Kidney capillary endothelial cell (primary cell): ENCODE measurements around the gene SPA17.

Source experiments
- DNase-seq: peaks from one replicate; pipeline ENCODE4 v3.0.0-alpha.2; 2018; ENCODE audit warnings: low spot score

Gene SPA17

DNA sequence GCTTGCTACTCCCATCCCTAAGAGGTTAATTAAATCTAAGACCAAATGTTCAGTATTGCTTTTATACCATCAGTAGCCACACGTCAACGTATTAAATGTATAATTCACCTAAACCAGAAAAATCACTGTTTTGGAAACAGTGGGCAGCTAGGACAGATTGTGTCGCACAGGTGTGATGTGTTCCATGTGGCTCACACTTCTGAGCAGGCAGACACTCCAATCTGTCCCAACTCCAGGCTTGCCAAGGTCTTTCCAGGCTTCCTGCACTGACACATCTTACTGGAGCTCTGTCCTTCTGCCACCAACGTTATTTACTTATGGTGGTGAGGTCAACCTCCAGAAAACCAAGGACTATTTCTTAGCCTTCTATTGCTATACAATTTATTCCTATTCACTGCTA lies 11.6 kb upstream of the SPA17 start:
- DNase-seq = no peak

DNA sequence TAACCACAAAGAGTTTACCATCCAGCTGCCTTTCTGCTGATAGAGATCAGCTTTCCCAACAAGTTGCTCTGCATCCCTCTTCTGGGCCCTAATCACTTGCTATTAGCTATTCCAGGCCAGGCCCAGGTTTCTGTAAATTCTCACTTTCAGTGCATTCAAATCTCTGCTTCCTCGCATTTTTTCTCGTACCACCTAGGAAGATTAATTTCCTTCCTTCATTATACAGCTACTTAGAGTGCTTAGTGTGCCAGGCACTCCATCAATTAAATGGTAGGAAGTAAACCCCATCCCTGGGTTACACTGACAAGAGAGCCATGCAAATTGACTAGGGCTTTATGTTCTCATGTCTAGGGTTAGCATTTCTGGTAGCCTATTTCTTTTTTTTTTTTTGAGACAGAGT lies 9.8 kb upstream of the SPA17 start:
- DNase-seq = no peak

DNA sequence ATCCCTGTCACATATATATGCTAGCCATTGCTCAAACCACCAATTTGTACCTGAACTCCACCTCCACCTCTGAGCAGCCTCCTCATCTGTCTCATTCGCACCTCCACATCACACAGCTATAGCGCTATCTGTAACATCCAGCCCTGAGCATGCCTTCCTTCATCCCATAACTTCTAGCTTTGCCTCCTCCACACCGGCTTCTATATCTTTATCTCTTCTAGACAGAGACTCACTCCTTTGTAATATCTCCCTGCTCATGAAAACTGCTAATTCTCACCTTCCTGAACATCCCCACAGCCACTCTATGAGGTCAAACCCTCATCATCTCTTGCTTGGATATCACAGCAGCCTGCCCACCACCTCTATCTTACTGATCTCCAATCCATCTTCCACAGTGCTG lies 6.1 kb upstream of the SPA17 start:
- DNase-seq = no peak

DNA sequence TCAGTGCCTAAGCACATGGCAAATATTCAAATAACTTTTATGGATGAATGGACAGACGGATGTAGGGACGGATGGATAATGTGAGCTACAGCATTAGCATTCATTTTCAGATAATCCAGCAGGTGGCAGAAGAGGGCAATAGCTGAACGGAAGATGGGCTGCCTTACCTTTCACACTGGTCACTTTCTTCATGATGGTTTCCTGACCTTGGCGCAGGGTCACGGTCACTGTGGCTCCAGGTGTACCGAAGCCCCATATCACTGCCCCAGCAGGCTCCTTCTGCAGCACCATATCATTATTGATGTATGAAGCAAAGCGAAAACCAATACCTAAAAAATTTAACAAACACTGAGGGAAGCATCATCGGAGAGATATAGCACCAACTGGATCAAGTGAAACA lies 4.5 kb upstream of the SPA17 start:
- peak; percentile 67 for DNase-seq

DNA sequence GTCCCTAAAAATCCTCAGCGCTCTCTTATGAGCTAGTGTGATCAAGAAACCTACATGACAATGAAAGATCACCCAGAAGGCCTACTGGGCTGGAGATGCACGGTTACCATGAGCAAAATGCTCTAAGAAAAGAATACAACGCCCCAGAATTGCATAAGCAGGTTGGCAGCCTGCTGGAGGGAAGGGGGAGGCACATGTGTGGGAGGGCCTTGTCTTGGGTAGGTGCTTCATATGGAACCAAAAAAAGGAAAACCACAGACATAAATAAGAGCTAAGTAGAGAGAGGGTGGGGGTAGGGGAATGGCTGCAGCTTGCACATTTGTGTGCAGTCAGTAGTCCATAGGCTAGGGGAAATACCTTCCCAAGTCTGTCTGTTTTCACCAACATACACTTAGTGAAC lies 3.0 kb upstream of the SPA17 start:
- no peak for DNase-seq

DNA sequence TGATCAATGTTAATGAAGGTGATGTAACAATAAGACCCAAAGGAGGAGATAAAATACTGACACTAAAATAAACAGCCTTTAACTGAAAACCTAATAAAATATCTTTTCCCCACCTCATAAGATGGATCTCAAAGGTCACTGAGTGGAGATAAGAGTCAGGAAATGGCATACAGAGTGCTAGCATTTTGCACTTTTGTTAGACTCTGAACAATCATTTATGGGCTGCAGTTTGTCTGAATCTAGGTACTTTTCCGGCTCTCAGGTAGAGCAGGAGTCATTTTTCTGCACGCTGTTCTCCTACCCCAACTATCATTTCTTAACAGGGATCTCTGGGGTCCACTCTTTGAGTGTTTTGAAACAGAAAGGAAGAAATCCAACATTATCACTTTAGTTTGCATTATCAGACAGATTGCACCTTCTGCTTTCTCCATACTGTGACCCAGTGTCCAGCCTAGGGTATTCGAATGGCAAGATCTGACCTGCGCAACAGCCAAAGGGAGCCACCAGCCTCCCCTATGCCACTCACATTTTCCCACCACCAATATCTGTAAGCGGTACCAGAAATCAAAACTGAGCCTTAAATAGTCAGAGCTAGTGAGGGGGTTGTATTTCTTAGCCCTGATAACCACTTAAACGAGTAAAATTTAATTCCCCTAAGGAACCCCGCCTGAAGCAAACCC lies 1.0 kb upstream of the SPA17 start:
- no peak for DNase-seq

DNA sequence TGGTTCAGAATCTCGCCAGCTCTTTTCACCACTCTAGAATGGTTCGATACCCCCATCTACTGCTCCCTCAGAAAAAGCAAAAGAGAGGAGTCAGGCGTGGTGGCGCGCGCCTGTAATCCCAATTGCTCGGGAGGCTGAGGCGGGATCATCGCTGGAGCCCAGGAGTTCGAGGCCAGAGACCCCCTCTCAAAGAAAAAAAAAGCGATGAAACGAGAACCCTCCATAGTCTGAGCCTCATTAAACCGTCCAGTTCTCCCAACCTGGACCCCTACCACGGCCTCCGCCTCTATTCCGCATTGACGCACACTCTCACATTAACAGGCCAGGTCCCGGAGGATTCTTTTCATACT lies 439 bp downstream of the SPA17 start:
- no peak for DNase-seq

DNA sequence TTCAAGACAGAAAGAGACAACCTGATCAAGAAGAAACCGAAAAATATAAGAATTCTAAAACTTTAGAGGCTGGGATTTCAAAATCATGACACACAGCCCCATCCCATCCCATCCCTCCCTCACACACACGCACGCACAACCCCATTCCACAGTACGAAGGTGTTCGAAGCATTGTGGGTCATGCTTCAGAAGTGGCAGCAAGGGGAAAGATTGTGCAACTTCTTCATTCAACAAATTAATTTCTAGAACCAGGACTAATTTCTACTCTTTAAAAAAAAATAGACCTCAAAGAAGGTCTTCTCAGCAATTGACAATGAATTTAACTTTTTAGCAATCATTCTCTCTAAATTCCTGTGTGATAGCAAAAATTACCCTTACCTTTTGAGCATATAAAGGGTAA lies 867 bp downstream of the SPA17 start:
- DNase-seq = no peak

DNA sequence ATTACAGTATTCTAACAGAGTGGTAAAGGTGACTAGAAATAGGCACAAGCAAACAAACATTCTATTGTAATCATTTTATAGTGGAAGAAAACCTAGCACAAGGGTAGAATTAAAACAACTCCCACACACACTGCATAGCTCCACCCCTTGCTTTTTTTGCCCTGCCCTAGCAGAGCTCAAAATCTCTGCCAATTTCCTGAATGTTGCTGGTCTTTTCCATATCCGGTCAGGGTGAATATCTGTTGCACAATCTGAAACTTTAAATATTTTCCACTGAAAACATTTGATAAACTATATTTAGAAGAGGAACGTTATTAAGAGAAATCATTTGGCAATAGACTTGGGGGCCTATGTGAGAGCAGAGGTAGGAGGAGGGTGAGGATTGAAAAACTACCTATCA lies 2.7 kb downstream of the SPA17 start:
- DNase-seq = no peak

DNA sequence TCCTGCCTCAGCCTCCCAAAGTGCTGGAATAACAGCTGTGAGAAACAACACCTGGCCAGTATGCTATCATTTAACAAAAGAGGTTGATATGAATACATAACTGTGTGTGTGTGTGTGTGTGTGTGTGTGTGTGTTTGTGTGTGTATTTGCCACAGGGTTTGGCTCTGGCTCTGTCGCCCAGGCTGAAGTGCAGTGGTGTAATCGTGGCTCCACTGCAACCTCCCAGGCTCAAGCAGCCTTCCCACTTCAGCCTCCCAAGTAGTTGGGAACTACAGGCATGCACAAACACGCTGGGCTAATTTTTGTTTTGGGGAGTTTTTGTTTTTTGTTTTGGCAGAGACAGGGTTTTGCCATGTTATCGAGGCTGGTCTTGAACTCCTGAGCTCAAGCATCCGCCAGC lies 4.7 kb downstream of the SPA17 start:
- no peak for DNase-seq

DNA sequence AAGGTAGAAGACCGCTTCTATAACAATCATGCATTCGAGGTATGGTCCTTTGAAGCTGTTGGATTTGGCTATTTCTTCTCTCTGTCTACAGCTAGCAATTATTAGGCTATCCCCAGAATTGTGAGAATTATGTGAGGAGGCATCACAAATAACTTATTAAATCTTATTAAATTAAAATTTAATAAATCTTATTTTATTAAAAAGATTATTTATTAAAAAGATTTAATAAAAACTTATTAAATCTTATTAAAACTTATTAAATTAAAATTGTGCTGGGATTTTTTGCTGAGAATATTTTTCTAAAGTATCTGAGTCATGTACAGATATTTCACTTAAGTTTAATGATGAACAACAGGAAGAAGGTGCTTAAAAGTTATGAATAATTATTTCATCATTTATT lies 7.7 kb downstream of the SPA17 start:
- DNase-seq = no peak

DNA sequence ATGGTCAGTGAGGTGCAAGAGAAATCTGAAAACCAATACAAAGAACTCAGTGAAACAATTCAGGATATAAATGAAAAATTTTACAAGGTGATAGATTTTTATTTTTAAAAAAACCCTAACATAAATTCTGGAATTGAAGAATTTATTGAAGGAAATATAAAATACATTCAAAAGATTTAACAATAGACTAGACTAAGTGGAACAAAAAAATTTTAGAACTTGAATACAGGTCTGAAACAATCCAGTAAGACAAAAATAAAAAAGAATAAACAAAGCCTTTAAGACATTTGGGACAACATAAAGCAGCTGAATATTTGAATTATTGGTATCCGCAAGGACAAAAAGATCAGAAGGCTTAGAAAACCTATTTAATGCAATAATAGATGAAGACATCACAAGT lies 8.7 kb downstream of the SPA17 start:
- DNase-seq = no peak

DNA sequence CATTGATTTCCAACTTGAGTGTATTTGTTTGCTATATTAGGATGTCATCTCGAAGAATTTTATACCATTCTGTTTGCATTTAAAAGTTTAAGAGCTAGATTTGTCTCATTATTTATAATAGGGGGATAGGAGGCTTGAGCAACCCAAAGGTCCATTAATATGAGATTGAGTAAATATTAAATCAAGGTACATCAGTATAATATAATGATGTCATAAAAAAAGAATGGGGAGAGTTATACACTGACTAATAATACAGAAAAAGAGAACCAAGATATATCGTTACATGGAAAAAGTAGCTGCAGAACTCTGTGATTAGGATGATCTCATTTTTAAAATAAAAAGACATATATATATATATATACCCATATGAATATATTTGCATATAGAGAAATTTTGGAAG lies 19.4 kb downstream of the SPA17 start:
- DNase-seq = no peak

DNA sequence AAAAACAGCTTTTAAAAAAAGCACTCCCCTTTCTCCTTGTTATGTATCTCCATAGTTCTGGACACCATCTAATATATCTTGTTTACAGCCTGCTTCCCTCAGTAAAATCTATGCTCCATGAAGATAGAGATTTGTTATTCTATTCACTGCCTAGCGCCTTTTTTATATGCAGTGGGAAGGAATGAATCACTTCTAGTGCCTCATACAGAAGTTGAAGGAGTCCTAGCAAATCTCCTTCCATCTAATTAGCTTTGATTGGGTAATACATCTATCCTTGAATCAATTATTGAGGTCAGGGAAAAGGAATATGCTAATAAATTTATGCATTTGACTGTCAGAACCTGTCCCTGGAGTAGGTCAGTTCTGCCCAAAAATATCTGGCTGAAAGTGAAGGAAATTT lies 25.8 kb downstream of the SPA17 start:
- no peak for DNase-seq

DNA sequence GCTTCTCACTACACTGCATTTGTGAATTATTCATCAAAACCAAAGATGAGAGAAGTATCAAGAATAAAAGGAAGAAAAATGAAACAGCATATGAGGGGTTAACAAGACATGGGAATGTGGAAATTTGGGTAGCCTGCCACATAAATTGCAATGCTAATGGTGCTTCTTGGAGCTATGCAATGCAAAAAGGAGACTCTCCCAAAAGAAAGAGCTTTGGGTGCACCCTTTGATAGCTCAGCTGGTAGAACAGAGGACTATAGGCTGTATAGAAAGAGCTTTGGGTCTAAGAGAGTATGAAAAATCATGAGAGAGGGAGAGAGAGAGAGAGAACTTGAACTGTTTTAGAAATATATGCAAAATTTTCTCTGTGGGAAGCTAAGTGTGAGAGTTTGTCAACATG lies 26.3 kb downstream of the SPA17 start:
- DNase-seq = no peak

DNA sequence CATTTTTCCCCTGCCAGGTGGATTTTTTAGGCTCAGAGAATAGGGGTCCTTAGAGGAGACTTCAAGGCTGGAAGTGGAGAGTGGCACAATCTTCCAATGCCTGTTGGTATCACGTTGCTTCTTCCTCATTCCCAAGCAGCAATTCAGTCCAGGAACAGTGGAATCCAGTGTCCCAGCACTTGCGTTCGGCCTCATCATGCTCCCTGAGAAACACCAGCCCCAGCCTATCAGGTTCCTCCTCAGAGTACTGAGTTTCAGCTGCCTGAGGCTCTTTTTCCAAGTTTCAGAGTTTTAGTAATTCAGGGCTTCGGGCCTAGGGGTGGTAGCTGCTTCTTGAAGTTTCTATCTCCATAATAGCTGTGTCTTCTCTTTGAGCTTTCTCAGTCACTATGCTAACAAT lies 34.1 kb downstream of the SPA17 start:
- no peak for DNase-seq

DNA sequence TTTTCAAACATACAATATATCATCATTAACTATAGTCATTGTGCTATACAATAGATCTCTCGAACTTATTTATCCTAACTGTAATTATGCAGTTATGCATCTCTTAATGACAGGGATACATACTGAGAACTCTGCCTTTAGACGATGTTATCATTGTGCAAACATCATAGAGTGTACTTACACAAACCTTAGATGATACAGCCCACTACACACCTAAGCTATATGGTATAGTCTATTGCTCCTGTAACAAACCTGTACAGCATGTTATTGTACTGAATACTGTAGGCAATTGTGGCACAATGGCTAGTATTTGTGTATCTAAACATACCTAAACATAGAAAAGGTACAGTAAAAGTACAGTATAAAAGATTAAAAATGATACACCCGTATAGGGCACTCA lies 38.7 kb downstream of the SPA17 start:
- DNase-seq = no peak

DNA sequence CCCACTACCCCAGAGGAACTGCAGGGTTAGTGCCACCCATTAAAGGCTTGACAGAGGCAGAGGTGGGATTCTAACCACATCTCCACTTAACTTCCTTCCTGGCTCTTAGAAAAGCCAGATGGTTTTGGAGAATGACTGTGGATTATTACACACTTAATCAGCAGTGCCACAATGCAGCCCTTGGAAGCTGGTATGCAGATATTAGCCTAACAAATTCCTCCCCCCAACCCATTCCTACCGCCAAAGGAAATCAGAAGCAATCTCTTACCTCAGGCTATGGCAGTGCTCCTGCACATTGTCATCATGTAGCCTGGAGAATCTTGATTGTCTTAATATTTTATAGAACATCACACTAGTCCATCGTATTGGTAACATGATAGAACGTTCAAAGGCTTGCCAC lies 42.9 kb downstream of the SPA17 start:
- peak; percentile 70 for DNase-seq

DNA sequence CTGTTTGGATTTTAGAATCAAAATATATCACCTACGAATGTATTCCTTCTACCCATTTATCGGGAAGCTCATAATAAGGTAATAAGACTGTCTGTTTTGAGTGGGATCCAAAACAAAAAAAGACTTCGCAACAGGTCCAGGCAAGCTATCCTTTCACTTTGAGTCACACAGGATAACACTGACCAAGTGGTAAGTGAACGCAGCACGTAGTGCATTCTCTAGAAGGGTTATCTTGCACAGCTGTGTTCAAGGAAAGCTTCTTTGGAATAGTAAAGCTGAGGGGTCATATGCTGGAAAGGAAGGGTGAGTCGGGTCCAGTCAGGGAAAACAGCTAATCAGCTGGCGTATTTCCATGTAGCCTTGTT lies 43.7 kb downstream of the SPA17 start:
- DNase-seq = peak; percentile 42

DNA sequence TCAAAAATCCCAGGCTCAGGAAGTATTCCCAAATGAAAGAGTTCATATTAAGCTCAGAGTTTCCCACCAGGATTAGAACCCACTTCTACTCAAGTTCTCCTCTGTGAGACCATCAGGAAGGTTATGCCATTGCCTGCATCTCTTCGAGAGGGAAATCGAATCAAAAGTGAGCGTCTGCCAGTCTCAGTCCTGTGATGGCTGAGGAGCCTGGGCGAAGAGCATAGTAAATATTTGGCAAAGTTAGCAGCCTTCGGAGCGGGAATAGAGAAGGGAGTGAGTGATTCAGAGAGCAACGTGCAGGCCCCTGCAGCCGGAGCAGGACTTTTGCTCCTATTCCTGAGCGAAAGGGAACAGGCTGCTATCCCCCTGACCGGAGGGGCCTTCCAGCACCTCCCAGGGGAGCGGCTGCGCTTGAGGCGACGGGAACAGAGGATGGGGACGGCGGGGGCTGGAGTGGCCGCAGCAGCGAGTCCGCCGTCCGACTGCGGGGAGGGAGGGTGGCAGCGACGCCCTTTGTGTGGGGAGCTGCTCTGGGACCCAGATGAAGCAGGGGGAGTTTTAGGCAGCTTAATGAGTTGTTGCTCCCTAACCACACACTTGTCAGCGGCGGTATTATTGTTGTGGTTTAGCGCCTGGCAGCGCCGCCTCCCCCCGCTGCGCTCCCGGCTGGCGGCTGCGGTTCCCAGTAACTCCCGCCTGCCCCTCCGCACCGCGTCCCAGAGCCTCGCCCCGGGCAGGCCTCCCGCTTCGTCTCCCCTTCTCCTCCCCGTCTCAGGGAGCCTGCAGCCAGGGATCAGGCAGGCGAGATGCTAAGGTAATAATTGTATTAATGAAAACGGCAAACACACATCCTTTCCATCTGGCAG lies 44.3 kb downstream of the SPA17 start:
- peak; percentile 40 for DNase-seq

DNA sequence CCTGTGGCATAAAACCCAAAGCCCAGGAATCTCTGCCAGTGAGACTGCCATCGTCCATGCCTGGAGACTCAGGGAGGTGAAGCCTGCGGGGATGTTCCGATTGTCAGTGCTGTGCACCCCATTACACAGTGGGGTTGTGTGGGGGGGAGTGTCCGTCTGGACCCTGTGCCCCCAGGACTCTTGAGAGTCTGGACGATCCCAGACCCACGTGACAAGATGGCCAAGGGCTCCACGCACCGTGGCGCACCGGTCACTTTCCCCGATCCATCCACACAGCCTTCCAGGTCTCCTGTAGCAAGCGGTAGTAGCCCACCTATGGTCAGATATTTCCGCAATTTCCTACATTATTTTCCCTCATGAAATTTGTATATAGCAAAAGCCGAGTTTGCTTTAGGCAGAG lies 45.1 kb downstream of the SPA17 start:
- no peak for DNase-seq

DNA sequence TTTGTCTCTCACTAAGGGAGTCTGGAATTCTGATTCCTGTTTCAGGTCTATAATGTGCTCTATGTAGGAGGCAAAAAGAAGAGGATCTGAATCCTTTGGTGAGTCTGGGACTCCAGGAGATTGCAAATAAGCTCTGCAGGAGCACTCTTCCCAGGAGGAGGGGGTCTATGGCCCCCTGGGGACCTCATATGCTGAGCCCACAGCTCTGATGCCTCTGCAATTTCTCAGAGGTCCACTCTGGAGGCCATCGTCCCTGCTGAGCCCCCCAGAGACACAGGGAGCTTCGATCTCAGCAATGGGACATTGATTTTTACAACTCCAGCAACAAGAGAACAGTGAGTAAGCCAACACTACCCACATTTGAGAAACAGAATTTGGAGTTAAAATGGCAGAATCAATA lies 45.8 kb downstream of the SPA17 start:
- DNase-seq = no peak

DNA sequence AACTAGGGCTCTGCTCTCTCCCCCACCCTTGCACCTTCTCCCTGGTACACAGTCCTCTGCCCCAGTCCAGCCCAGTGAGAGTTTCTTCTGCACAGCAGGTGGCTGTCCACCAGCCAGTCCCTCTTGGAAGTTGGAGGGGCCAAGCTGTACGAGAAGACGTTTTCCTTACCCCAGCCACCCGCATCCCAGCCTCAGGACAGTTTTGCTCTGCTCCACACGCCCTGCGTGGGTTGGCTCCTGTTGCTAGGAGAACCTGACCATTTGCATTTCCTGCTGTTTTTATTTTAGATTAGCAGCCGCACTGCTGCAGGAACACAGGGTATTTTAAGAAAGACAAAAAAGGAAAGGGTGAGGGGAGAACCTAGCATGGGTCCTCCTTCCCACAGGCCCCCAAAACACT lies 48.5 kb downstream of the SPA17 start:
- DNase-seq = no peak
